HG03571 (cell line): Measurements from ENCODE around the gene EXD3.
"Not testable (repeated sequence)": the region's sequence is repeated elsewhere in the genome, so short reads cannot be mapped to it uniquely, and the experiment has no call there.

ENCODE experiments used
- ATAC-seq: cut with Tn5 transposase; IDR thresholded peaks from one replicate; pipeline ENCODE4 v1.9.1; 2021; ENCODE audit not compliant: unreplicated experiment

EXD3 gene

GRCh38 chr9:137395666-137396010, 27.3 kb downstream of the EXD3 start:
- no peak for ATAC-seq

- ATAC-seq, result no peak
Measured at GRCh38 chr9:137394866-137395665, 27.9 kb downstream of the EXD3 start.

- no peak for ATAC-seq
Measured at GRCh38 chr9:137393176-137394150, 29.5 kb downstream of the EXD3 start.

- ATAC-seq, result no peak
Measured at GRCh38 chr9:137392232-137393007, 30.5 kb downstream of the EXD3 start.

- ATAC-seq, result no peak
Measured at GRCh38 chr9:137391411-137391754, 31.6 kb downstream of the EXD3 start.

GRCh38 chr9:137390553-137391410, 32.2 kb downstream of the EXD3 start:
- no peak for ATAC-seq

- ATAC-seq, result no peak
Measured at GRCh38 chr9:137389428-137389746, 33.6 kb downstream of the EXD3 start.

GRCh38 chr9:137388589-137389427, 34.2 kb downstream of the EXD3 start:
- no peak for ATAC-seq

- no peak for ATAC-seq
Measured at GRCh38 chr9:137387891-137388560, 34.9 kb downstream of the EXD3 start.

- ATAC-seq, result no peak
Measured at GRCh38 chr9:137387114-137387890, 35.7 kb downstream of the EXD3 start.

GRCh38 chr9:137386507-137387113, 36.4 kb downstream of the EXD3 start:
- ATAC-seq, result not testable (repeated sequence)

- ATAC-seq, result no peak
Measured at GRCh38 chr9:137385061-137385655, 37.8 kb downstream of the EXD3 start.

GRCh38 chr9:137383784-137384756, 38.9 kb downstream of the EXD3 start:
- ATAC-seq, result no peak

GRCh38 chr9:137383081-137383783, 39.7 kb downstream of the EXD3 start:
- ATAC-seq, result no peak

- no peak for ATAC-seq
Measured at GRCh38 chr9:137382444-137383080, 40.4 kb downstream of the EXD3 start.
